NCI-H1092 treated with DMSO at 0.1 percent for 48 hours (cell line): ENCODE data around the gene SSH2.

ENCODE experiments used
- DNase-seq: peaks from one replicate; lab custom pipeline; 2025; lab: John Stamatoyannopoulos, UW

Gene SSH2

GRCh38 chr17:29610395-29610794 lies 319.6 kb downstream of the SSH2 start:
- no peak for DNase-seq

GRCh38 chr17:29608986-29609385 lies 321.0 kb downstream of the SSH2 start:
- DNase-seq: no peak

GRCh38 chr17:29607557-29608195 lies 322.4 kb downstream of the SSH2 start:
- DNase-seq: no peak

- DNase-seq: no peak
Measured at GRCh38 chr17:29603109-29603674, 326.8 kb downstream of the SSH2 start.

GRCh38 chr17:29597361-29598172 lies 332.5 kb downstream of the SSH2 start:
- DNase-seq: no peak

DNA sequence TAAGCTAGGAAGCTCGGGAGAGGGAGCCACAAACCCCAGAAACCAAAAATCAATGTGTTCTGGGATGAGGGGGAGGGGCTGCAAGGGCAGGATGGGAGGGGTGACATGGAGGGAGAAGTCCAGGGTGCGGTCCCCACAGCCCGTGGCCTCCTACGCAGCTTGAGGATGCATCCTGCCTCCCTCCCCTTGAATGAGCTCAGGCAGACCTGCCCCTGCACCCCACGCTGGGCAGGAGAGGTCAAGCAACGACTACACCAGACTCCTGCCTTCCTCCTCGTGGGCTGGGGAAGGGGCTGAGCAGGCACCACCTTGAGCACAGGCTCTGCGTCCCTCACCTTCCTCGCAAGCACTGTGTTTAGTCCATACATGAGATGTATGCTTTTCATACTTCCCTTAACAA lies 333.2 kb downstream of the SSH2 start:
- DNase-seq: no peak

GRCh38 chr17:29595943-29596774 lies 333.9 kb downstream of the SSH2 start:
- DNase-seq: no peak

DNA sequence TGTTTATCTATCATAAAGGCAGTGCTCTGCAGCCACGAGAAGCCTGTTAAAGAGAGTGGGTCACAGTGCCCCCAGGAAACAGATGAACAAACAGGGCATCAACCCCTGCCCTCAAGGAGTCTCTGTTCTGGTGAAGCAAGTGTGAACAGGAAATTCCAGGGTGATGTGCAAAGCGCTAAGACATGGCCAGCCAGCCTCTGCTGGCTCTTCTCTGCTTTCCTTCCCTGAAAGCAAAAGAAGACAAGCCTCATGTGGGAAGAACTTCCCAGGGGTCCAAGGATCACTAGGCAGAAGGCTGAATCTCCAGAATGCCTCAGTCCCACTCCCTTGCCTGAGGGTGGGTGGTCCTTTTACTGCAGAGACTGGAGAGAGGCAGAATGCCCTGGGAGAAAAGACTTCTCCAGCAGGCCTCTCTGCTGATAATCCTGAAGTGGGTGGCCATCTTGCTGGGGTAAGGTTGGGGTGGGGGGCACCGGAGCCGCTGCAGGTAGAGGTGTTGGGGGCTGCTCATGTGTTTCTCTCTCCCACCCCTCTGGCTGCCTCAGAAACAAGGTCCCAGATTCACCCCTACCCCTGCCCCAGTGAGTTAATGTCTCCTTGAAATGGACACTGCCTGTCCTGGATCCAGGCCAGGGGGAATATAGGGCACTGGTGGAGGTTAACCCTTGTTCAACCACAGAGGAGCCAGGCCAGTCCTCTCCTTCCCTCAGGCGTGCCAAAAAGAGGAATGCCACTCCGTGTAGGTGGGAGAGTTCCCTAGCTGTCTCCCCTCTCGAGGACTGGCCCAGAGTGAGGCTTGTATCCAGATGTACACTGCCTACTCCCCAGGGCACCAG lies 334.7 kb downstream of the SSH2 start:
- DNase-seq: no peak

DNA sequence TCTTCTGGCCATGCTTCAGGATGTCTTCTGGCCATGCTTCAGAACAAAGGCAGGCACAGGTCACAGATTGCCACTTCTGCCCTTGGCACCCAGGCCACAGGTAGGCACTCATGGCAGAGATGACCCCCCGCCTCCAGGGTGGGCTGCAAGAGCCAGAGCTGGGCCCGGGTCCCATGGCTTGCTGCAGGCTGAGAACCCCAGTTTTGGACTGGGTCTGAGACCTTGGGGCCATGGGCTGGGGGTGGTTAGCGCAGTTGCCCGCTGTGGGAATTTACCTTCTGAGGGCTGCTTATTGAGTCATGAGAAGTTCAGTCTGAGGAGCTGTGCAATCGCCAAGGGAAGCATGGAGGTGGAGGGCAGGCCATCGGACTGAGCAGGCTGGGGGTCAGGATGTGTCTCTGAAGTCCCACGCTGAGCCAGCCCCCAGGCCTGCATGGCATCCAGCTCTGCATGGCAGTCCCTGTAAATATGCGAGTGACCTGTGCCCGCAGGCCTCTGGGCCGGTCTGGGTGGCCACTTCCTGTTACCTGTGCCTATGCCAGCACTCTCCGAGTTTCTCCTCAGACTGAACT lies 335.4 kb downstream of the SSH2 start:
- no peak for DNase-seq

DNA sequence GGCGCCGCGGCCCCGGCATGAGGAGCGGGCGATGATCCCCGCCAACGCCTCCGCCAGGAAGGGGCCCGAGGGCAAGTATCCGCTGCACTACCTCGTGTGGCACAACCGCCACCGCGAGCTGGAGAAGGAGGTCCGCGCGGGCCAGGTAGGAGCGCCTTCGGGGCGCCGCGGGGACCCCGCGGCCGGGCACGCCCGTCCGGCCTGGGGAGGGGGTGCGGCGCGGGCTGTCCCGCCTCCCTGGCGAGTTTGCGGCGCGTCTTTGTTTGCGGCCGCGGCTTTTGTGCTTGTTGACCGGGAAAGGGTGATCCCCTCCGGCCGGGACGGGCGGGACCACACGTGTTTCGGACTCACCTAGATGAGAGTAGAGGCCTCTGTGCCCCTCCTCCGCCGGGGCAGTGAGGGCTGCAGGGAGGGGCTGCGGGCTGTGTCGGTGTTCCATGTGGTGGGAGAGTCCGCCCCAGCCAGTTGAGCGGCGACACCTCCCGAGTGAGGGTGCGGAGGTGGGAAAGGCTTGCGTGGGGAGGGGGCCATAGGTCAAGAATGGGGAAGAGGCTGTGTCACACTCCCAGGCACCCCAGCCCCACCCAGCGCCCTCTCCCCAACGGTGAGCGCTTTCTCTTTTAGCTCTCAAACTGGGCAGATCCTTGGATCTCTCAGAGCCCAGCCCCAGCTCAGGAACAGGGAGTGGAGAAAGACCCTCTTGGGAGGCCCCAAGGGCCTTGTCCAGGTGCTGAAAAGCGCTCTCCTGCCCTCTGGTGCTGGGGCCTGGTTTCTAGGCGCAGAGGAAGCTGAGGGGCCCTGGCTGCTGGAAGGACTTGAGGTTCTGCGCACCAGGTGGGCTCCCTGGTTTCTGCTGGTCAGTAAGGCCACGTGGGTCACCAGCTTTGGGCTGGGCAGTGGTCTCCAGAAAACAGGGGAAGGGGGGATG lies 336.2 kb downstream of the SSH2 start:
- DNase-seq: peak; percentile 18

DNA sequence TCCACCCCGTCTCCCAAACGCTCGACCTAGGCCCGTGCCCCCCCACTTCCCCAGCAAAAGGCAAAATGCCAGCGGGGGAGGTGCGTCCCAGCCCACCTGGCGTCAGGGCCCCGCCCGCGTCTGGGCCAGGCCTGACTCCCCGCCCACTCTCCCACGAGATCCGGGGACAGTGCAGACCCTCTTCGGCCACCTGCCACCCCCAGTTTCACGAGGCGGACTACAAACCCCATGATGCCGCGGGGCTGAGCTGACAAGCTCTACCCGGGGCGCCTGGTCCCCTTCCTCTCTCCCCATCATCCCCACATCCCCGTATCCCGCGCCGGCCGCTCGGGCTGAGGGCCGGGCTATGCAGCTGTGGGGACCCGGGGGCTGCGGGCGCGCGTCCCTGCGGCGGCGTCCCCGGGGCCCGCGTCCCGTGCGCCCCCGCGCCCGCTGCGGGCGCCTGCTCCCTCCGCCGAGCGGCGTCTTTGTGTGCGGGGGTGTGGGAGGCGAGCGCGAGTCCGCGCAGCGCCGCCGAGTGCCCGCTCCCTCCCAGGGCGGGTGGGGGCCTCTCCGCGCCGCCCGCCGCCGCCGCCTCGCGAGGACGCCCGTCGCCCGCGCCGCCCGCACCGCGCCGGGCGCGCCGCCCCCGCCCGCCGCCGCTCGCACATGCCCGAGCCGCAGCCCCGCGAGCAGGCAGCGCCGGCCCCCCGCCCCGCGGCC lies 337.0 kb downstream of the SSH2 start, which contains the start of gene ANKRD13B:
Gene ANKRD13B (plus strand): TSS at position 283 of the 702 bp plus-strand sequence. CDS start 490 bp downstream, outside the sequence.
- peak; percentile 43 for DNase-seq

- DNase-seq: peak; percentile 89
Measured at GRCh38 chr17:29591737-29592608, 338.1 kb downstream of the SSH2 start.

DNA sequence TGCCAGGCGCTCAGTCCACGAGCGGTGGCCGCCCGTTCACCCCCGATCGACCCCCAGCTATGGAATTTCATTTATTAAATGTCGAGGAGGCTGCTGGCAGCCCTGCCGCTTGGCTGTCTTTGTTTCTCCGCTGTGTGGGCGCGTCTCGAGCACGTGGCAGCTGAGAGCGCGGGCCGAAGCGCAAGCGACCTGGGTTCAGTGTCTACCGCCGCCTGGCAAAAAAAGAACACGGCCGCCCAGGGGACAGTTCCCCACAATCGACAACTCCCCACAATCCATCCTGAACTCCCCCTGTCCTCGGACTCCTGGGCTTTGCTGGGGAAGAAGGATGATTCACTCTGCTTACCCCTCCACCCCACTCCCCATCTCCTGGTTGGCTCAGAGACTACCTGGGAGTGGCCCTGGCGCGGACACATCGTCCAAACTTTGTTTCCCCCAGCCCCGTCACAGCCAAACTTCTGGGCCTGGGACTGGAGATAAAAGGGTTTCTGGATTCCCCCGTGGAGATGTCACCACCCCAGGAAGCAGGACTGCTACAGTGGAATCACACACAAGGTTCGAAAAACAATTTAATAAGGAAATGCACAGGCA lies 338.8 kb downstream of the SSH2 start:
- peak; percentile 82 for DNase-seq

GRCh38 chr17:29590411-29591145 lies 339.4 kb downstream of the SSH2 start:
- peak; percentile 82 for DNase-seq

DNA sequence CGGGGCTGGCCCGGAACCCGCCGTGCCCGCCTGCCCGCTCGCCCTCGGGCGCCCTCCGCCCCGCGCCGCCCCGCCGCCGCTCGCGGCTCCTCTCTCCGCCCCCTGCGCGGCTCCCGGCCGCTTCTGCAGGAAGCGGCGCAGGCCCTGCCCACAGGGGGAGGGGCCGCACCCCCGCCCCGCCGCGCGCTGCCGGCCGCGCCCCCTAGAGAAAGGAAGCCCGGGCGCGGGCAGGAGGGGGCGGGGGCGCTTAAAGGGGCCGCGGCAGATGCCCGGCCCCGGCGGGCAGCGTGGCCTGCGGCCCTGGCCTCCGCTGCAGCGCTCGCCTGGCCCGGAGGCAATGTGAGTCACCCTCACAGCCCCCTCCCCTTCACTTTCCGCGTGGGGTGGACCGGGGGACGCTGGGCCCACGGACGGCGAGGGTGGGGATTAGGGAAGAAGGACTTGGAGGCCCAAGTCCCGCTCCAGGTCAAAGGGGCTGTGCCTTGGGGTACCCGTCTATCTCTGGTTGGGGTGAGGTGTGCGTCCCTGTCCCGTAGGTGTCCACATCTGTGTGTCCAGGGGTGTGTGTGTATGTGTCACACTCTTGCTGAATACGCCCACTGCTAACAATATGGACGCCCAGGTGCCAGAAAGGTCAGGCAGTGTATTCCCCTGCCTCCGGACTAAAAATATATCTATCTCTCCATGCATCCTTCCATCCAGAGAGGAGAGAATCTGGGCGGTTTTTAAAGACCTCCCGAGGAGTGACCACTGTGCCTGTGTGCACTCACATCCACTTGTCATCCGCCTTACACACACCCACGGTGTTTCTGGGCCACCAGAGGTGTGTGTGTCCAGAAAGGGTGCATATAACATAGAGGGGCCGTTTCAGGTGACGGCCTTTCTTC lies 340.3 kb downstream of the SSH2 start, which contains the start of gene GIT1:
Gene GIT1 (minus strand): TSS at position 125 of the 887 bp plus-strand sequence. CDS start 270 bp downstream, outside the sequence.
- DNase-seq: peak; percentile 80
